HG03045 (cell line): ENCODE data around the gene ZKSCAN5.
A peak's percentile ranks its signal among the peaks of the same experiment; 100 is the strongest.
"Not testable (repeated sequence)": the region's sequence is repeated elsewhere in the genome, so short reads cannot be mapped to it uniquely, and the experiment has no call there.

Source experiments
- ATAC-seq: cut with Tn5 transposase; IDR thresholded peaks from one replicate; pipeline ENCODE4 v1.9.1; 2021; ENCODE audit warnings: mild to moderate bottlenecking, moderate library complexity; ENCODE audit not compliant: unreplicated experiment

Gene ZKSCAN5

DNA sequence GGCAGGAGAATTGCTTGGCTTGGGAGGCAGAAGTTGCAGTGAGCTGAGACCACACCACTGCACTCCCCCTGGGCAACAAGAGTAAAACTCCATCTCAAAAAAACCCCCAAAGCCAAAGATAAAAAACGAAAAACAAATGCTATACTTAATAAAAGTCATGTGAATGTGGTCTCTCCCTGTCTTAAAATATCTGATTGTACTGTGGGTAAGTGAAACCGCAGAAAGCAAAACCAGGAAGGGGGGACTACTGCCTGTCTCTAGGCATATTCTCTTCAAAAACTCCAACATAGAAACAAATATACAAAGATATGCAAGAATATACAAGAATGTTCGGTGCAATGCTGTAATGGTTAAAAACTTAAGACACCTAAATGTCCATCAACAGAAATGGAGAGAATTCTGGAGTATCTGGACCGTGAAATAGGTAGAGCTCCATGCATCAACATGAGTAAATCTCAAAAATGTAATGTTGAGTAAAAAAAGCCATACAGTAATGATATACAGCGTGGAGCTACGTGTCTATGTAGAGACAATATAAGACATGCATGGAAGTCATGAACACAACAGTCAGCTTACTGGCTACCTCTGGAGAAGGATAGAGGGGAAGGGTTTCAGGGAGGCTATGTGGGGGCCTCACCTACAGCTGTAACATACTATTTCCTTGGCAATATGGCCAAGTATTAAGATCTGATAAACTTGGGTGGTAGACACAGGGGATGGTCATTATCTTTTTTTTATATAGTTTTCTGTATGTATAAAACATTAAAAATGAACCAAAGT, 6.5 kb upstream of the ZKSCAN5 start:
- no peak for ATAC-seq

DNA sequence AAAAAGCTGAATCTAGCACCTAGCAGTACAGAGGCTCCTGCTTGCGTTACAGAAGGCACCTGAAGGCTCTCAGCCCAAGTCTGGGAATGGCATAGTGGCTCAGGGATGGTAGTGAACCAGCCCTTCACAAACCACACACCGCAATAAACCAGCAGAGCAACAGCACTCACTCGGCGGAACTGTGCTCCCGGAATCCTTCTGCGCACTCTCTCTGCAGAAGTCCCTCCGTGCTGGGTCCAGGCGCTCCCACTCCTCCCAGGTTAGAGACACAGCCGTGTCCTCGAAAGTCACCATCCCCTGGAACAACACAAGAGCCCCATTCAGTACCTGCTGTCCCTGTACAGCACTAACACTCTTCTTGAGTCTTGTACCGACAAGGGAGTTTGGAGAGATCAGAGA, 5.9 kb upstream of the ZKSCAN5 start:
- no peak for ATAC-seq

- peak; percentile 6 for ATAC-seq
Observed at GRCh38 chr7:99499371-99499720, 5.1 kb upstream of the ZKSCAN5 start.

GRCh38 chr7:99499721-99500636, 4.5 kb upstream of the ZKSCAN5 start, which contains the start of gene ZNF394:
Gene ZNF394 (minus strand): TSS chr7:99500281. CDS start chr7:99500093, 188 bp downstream.
- peak; percentile 45 for ATAC-seq

DNA sequence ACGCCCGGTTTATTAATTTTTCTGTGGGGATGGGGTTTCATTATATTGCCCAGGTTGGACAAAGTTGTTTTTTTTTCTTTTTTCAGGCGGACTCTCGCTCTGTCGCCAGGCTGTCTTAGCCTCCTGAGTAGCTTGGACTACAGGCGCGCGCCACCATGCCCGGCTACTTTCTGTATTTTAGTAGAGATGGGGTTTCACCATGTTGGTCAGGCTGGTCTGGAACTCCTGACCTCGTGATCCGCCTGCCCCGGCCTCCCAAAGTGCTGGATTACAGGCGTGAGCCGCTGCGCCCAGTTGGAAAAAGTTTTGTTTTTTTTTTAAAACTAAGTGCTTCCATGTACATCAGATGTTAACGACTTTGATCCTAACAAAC, 3.8 kb upstream of the ZKSCAN5 start:
- no peak for ATAC-seq

DNA sequence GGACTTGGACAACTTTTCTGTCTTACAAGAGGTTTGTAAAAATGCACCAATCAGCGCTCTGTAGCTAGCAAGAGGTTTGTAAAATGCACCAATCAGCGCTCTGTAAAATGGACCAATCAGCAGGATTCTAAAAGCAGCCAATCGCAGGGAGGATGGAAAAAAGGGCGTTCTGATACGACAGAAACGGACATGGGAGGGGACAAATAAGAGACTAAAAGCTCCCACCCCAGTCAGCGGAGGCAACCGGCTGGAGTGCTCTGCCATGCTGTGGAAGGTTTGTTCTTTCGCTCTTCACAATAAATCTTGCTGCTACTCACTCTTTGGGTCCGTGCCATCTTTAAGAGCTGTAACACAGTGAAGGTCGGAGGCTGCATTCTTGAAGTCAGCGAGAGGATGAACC, 3.2 kb upstream of the ZKSCAN5 start:
- not testable (repeated sequence) for ATAC-seq

- peak; percentile 79 for ATAC-seq
Observed at GRCh38 chr7:99504281-99504602, 220 bp upstream of the ZKSCAN5 start.

DNA sequence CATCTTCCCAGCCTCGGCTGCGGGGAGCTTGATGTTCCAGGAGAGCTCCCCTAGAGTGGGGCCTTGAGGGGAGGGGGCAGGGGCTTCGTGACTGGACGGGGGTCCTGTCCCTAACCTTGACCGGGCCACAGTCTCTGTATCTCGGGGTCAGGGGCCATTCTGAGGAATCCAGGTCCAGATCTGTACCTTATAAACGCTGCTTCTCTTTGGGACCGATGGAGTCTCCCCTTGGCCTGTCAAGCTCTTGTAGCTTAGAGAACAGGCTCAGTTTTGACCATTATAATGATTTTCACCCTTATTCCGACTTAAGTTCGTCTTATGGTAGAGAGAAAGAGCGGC, 831 bp downstream of the ZKSCAN5 start:
- peak; percentile 3 for ATAC-seq

DNA sequence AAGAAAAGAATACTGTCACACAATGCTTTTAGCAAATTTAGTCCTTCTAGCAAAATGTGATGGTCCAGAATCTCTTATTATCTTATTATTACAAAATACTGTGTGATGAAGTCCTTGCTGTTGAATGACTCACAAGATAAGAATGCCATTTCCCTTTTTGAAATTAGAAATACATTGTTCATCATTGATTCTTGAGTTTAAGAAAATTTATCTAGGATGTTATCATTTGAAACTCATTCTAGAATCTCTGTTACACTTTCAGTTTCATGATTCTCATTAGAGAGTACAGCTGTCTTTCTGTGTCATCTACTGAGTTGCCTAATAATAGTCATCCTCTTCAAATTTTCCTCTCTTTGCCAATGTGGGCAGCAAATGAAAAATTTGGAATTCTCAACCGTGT, 9.6 kb downstream of the ZKSCAN5 start:
- no peak for ATAC-seq

DNA sequence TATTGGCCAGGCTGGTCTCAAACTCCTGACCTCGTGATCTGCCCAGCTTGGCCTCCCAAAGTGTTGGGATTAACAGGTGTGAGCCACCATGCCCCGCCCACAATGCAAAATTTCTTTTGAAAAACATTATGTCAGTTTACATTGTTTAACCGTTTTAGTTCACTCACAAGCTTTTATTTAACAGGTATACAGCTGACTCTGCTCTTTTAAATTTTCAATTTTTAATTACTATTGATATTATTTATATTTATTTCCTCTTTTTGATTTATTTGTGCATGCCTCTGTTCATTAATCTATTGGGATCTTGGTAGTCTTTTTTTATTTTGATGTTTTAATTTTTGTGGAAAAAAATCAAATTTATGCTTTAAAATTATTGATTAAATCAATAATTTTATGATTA, 16.9 kb downstream of the ZKSCAN5 start:
- no peak for ATAC-seq

DNA sequence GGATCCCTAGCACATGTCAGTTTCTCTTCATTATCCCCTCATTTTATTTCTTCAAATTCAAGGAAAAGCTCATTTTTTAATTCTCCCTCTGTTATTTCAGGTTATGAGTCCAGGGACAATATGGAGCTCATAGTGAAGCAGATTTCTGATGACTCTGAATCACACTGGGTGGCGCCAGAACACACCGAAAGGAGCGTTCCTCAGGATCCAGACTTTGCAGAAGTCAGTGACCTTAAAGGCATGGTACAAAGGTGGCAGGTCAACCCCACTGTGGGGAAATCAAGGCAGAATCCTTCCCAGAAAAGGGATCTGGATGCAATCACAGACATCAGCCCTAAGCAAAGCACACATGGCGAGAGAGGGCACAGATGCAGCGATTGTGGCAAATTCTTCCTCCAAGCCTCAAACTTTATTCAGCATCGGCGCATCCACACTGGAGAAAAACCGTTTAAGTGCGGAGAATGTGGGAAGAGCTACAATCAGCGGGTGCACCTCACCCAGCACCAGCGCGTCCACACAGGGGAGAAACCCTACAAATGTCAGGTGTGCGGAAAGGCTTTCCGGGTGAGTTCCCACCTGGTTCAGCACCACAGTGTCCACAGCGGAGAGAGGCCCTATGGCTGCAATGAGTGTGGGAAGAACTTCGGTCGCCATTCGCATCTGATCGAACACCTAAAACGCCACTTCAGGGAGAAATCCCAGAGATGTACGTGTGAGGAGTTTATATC, 21.4 kb downstream of the ZKSCAN5 start:
- no peak for ATAC-seq

GRCh38 chr7:99531354-99531765, 26.9 kb downstream of the ZKSCAN5 start:
- no peak for ATAC-seq

- ATAC-seq = no peak
Observed at GRCh38 chr7:99535667-99536066, 31.2 kb downstream of the ZKSCAN5 start.

GRCh38 chr7:99539213-99539811, 34.9 kb downstream of the ZKSCAN5 start:
- no peak for ATAC-seq

- ATAC-seq = no peak
Observed at GRCh38 chr7:99540542-99540941, 36.1 kb downstream of the ZKSCAN5 start.

- ATAC-seq = no peak
Observed at GRCh38 chr7:99541212-99541611, 36.8 kb downstream of the ZKSCAN5 start.

- ATAC-seq = no peak
Observed at GRCh38 chr7:99543081-99543671, 38.7 kb downstream of the ZKSCAN5 start.

DNA sequence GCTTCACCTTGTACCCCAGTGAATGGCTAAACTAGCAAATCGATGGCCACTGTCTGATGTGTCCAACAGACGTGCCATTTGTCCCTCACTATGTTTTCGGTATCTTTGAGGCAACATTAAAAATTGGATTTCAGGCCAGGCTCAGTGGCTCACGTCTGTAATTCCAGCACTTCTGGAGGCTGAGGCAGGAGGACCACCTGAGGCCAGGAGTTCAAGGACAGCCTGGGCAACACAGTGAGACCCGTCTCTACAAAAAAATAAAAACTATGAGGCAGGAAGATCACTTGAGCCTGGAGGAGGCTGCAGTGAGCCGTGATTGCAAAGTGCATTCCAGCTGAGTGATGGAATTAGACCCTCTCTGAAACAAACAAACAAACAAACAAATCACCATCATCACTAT, 39.5 kb downstream of the ZKSCAN5 start:
- ATAC-seq = no peak

DNA sequence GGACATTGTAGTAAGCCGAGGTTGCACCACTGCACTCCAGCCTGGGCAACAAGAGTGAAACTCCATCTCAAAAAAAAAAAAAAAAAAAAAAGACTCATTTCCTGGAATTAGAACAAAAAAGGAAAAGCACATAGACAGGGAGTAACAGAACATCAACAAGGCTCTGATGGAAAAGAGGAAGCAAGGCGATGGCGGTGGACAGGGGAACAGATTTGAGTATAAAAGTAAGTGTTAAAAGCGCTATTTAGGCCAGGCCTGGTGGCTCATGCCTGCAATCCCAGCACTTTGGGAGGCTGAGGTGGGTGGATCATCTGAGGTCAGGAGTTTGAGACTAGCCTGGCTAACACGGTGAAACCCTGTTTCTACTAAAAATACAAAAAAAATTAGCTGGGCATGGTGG, 40.8 kb downstream of the ZKSCAN5 start:
- ATAC-seq = not testable (repeated sequence)

- ATAC-seq = not testable (repeated sequence)
Observed at GRCh38 chr7:99549545-99549944, 45.1 kb downstream of the ZKSCAN5 start.

GRCh38 chr7:99551334-99551733, 46.9 kb downstream of the ZKSCAN5 start:
- no peak for ATAC-seq
